SK-N-SH (cell line): ENCODE data around the gene SMAP1.

Experiments
- ELF1 ChIP-seq: IDR thresholded peaks from 2 replicates; pipeline ENCODE4 v1.4.0; 2012
- EP300 ChIP-seq, 2 experiments: IDR thresholded peaks; 2 replicates each; pipeline versions ENCODE4 v1.4.0 to v1.6.1; 2012; ENCODE audit warnings: borderline replicate concordance in 1 of 2, low read depth in 1 of 2, low read length in 1 of 2
- EZH2phosphoT487 ChIP-seq: fragments of 200-600 bp; sonication (generic); IDR thresholded peaks from 2 replicates; pipeline ENCODE4 v1.6.1; 2017; ENCODE audit warnings: low read depth, mixed run types, mild to moderate bottlenecking, antibody characterized with exemption, moderate library complexity, borderline replicate concordance
- MEF2A ChIP-seq: IDR thresholded peaks from 2 replicates; pipeline ENCODE4 v1.4.0; 2012; ENCODE audit warnings: low read depth, borderline replicate concordance
- POLR2AphosphoS5 ChIP-seq: IDR thresholded peaks from 2 replicates; pipeline ENCODE4 v1.6.1; 2012; ENCODE audit warnings: low read depth, low read length
- RFX5 ChIP-seq: IDR thresholded peaks from 2 replicates; pipeline ENCODE4 v1.6.1; 2012; ENCODE audit warnings: mild to moderate bottlenecking, improper control_type of control experiment, low read length
- TAF1 ChIP-seq: IDR thresholded peaks from 2 replicates; pipeline ENCODE4 v1.6.1; 2012; ENCODE audit warnings: low read depth, mild to moderate bottlenecking, low read length, moderate library complexity, borderline replicate concordance
- TF ChIP-seq, protein P1 (sequence below): fragments of 200-600 bp; sonication (generic); IDR thresholded peaks from 2 replicates; pipeline ENCODE4 v1.6.1; 2017; ENCODE audit warnings: antibody characterized with exemption, mild to moderate bottlenecking, moderate library complexity
- TF ChIP-seq, protein P2 (sequence below): IDR thresholded peaks from 2 replicates; pipeline ENCODE4 v1.4.0; 2012; ENCODE audit warnings: low read depth
- TF ChIP-seq, protein P3 (sequence below): IDR thresholded peaks from 2 replicates; pipeline ENCODE4 v1.6.1; 2012; ENCODE audit warnings: mild to moderate bottlenecking, low read depth, low read length, moderate library complexity

DNA sequence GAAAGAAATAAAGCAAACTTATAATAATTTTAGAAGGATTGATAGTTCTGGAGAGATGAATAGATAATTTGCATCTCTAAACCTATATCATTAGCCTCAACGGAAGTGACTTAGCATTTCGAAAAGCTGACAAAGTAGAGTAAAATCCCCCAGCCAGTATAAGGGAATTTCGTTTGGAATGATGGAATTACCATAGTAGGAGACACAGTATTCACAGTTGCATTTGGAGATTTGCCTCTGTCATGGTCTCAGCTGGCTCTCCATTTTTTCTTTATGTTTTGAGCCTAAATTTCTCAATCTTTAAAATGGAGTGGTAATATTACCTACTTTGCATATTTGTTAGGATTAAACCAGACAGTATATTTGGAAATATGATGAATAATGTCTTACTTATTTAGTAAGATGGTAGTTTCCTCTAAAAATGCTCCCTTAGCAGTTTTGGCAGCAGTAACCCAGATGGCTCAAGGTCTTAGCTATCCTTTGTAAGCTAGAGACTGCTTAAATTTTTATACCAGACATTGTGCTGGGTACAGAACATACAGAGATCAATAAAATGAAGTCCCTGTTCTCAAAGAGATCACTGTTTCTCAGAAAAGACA lies 58.2 kb downstream of the SMAP1 start:
- TF ChIP-seq, protein P1, sequence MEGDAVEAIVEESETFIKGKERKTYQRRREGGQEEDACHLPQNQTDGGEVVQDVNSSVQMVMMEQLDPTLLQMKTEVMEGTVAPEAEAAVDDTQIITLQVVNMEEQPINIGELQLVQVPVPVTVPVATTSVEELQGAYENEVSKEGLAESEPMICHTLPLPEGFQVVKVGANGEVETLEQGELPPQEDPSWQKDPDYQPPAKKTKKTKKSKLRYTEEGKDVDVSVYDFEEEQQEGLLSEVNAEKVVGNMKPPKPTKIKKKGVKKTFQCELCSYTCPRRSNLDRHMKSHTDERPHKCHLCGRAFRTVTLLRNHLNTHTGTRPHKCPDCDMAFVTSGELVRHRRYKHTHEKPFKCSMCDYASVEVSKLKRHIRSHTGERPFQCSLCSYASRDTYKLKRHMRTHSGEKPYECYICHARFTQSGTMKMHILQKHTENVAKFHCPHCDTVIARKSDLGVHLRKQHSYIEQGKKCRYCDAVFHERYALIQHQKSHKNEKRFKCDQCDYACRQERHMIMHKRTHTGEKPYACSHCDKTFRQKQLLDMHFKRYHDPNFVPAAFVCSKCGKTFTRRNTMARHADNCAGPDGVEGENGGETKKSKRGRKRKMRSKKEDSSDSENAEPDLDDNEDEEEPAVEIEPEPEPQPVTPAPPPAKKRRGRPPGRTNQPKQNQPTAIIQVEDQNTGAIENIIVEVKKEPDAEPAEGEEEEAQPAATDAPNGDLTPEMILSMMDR = no peak
- TF ChIP-seq TAF1 (no peak), EP300 (IDR thresholded peaks at IDR 0.05; ENCODE audit: borderline replicate concordance in 1 of 2, low read depth in 1 of 2, low read length in 1 of 2) (no peak), POLR2AphosphoS5 (no peak), ELF1 (no peak), EZH2phosphoT487 (no peak), MEF2A (no peak), RFX5 (no peak)
- TF ChIP-seq, protein P2, sequence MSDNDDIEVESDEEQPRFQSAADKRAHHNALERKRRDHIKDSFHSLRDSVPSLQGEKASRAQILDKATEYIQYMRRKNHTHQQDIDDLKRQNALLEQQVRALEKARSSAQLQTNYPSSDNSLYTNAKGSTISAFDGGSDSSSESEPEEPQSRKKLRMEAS = no peak
- TF ChIP-seq, protein P3, sequence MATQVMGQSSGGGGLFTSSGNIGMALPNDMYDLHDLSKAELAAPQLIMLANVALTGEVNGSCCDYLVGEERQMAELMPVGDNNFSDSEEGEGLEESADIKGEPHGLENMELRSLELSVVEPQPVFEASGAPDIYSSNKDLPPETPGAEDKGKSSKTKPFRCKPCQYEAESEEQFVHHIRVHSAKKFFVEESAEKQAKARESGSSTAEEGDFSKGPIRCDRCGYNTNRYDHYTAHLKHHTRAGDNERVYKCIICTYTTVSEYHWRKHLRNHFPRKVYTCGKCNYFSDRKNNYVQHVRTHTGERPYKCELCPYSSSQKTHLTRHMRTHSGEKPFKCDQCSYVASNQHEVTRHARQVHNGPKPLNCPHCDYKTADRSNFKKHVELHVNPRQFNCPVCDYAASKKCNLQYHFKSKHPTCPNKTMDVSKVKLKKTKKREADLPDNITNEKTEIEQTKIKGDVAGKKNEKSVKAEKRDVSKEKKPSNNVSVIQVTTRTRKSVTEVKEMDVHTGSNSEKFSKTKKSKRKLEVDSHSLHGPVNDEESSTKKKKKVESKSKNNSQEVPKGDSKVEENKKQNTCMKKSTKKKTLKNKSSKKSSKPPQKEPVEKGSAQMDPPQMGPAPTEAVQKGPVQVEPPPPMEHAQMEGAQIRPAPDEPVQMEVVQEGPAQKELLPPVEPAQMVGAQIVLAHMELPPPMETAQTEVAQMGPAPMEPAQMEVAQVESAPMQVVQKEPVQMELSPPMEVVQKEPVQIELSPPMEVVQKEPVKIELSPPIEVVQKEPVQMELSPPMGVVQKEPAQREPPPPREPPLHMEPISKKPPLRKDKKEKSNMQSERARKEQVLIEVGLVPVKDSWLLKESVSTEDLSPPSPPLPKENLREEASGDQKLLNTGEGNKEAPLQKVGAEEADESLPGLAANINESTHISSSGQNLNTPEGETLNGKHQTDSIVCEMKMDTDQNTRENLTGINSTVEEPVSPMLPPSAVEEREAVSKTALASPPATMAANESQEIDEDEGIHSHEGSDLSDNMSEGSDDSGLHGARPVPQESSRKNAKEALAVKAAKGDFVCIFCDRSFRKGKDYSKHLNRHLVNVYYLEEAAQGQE = no peak
